Germinal center (tissue), 1 donor: Measurements from ENCODE around the gene THSD4.

Source experiments
- DNase-seq: peaks from one replicate; pipeline ENCODE4 v3.0.0; 2012; ENCODE audit warnings: mixed read lengths, low spot score

The THSD4 gene

DNA sequence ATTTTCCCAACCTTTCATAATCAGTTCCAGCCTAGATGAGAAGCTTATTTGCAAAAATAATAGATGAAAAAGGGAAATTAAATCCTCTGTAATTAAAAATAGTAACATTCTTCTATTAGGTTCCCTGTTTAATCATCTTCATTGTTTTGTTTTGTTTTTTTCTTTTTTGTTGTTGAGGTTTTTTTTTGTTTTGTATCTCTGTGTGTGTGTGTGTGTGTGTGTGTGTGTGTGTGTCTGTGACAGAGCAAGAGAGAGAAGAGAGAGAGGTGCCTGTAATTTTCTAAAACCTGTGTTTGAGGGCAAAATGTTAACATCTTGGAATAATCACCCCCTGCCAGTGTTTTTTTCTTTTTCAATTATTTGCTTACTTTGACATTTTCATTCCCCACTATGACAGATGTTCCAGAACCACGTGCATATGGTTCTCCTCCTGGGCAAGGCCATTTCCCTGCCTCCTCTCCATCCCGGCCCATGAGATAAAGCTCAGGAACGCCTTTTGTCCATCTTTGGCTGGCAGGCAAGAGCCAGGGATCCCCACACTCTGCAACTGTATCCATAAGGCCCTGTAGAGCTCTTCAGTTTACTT lies 573.3 kb downstream of the THSD4 start:
- no peak for DNase-seq

DNA sequence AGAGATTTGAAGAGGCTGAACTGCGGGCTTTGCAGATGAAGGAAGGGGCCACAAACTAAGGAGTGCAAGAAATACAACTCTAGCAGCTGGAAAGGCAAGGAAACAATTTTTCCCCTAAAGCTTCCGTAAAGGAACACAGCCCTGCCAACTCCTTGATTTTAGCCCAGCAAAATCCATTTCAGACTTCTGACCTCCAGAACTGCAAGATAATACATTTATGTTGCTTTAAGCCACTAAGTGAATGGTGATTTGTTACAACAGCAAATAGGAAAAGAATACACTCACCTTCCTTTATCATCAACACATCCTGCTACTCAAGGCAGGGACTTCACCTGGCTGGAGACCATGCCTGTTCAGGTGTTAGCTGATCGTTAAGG lies 575.8 kb downstream of the THSD4 start:
- no peak for DNase-seq

DNA sequence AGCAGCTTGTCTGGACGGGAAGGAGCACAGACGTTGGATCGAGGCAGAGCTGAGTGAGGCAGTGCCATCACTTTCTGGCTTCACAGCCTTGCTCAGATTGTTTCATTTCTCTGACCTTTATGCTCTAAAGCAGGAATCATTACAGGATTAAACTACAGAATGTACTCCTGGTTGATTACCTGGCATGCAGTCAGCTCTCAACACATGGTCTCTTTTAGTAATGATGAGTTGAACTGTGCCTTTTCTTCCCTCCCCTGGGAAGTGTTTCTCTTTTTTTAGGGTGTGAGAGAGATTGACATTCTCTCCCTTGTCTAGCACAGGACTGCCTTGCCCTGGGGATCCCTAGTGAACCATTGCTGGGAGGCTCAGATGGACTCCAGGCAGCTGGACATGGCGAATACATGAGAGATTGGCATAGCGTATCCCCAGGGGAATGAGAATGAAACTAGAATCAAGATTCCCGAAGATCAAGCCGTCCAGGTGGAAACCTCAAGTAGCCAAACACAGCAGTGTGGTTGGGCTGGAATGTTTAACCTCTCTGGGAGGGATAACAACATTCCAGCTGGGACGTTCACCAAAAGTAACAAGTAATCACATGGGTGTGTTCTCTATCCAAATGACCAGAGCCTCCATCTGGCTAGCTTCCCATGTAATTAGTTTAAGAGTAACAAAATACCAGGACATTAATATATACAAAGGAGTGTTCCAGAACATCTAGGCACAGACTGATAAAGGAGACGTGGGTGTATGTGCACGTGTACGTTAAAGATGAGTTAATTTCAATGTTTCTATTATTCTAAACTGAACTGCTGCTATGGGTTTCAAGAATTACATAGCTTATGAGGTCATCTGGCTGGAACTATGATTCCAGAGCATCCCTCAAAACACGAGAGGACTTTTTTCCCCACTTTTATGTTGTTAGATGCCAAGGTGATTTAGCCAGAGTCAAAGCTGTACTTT lies 576.5 kb downstream of the THSD4 start:
- DNase-seq = no peak

DNA sequence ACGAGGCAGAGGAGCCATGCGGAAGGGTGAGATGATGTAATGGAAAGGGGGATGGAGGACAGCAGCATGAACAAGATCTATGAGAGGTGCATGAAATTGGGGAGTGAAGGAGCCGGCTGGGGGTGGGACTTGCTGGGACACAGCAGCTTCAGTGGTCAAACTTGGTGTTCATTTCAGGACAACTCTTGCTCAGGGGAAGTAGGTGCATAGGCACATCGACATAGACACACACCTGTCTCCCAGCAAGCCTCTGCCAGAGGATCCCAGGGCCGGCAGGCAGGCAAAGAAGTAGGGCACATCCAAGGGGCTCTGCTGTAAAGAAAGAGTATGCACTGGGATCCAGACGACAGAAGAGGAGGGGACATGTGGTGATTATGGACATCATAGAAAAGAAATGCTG lies 582.0 kb downstream of the THSD4 start:
- DNase-seq = no peak

DNA sequence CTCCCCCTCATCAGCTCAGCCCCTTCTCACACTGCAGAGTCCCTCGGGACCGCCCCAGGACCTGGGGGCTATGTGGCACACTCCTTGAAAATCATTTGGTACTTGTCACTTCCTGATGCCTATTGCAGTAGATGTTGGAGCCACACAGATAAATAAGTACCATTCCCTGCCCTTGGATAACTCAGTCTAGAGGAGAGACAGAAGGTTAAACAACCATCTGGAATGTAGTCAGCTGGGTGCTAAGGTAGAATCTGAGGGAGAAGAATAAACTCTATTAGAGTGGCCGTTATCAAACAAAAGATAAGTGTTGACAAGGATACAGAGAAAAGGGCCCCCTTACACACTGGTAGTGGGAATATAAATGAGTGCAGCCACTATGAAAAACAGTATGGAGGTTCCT lies 582.8 kb downstream of the THSD4 start:
- no peak for DNase-seq

DNA sequence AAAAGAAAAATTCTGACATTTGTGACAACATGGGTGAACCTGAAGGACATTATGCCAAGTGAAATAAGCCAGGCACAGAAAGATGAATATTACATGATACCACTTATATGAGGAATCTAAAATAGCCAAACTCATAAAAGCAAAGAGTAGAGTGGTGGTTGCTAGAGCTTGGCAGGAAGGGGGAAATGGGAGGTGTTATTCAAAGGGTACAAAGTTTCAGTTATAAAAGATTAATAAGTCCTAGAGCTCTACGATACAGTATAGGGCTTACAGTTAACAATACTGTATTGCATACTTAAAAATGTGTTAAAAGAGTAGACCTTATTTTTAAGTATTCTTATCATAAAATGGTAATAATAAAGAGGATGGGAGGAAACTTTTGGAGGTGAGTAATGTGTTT lies 583.5 kb downstream of the THSD4 start:
- DNase-seq = no peak

DNA sequence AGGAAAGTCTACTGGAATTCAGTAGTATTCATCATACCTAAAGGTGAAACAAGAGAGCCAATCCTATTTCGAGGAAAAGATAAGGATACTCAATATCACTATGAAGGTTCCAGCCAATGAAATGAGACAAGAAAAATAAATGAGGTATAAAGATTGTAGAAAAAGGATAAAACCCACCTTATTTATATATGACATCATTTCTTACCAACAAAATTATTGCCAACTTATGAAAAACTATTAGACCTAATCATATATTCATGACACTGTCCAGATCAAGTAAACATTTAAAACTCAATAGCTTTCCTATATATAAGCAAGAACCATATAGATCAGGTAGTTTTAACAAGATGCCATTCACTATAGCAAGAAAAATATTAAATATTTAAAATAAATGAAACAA lies 584.7 kb downstream of the THSD4 start:
- no peak for DNase-seq

DNA sequence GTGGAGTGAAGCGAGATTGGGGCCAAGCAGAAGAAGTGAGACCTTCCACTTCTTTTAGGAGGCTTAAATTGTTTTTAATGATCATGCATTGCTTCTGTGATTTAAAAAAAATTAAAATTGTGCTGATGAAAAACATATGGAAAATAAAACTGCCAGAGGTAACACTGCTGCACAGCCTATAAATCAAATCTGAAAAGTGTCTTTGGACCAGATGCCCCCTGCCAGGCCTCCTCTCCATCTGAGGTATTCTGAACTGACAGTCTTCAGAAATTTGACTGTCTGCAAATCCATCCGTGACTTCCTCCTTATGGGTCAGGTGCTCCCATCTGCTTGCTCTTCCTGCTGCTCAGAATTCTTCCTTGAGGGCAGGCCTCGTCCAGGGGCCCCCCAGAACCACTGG lies 586.5 kb downstream of the THSD4 start:
- DNase-seq = no peak

DNA sequence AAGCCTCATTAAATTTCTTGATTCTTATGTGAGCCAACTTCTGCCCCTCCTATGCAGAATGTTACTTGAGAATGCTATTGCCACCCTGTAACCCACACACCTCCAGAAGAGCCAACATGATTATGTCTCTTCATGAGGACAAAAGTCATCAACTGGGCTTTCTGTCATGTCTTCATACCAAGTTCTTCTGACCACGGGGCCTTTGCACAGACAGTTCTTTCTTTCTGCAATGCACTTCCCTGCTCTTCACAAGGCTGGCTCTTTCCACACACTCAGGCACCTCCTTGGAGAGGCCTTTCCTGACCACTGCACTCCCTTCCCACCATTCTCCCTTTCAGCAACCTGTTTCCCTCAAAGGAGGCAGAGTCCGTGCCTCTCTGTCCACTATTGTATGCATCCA lies 587.2 kb downstream of the THSD4 start:
- no peak for DNase-seq

DNA sequence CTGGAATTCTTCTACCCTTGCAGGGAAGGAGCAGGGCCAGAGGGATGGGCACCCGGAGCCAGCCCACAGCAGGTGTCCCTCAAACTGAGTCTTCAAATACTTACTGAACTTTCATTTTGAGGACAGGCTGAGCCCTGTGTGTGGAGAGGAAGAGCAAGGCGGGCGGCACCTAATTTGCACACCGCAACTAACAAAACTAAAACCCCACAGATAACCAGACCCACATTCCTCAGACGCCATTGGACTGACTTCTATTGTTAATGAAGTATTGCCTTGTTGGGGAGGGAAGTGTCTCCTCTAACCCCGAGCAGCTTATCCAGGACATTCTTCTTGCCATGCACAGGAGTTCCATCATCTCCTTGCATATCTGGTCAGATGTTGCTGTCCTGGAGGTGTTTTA lies 589.9 kb downstream of the THSD4 start:
- DNase-seq = no peak

DNA sequence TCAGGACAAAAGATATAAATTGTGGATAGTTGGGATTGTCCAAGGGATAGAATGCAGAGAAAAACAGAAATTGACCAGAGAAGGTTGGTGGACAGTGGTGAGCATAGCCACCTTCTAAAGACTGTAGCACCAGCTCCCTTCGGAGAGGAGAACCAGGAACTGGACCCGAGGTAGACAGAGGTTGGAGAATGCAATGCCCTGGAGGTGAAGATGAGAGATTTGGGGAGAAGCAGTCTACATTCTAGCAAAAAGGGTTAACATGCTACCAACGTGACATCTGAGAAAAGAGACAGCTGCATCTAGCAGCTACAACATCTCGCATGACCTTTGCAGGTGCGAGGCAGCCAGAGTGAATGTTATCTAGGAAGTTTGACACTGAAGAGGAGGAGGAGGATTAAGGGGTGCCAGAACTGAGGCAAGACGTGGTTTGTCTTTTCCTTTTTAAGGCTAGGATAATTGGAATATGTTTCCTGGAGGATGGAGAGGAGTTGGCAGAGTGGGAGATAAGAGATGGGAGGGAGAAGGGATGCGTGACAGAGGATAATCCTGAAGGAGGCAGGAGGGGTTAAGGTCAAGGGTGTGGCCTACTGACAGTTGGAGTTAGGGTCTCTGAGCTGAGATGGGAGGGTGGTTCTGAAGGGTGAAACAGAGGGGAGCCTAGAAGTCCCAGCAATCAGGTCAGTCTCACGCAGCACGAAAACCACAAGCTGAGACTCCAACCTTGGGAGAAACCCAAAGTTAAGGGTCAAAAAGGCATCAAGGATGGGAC lies 591.4 kb downstream of the THSD4 start:
- no peak for DNase-seq

DNA sequence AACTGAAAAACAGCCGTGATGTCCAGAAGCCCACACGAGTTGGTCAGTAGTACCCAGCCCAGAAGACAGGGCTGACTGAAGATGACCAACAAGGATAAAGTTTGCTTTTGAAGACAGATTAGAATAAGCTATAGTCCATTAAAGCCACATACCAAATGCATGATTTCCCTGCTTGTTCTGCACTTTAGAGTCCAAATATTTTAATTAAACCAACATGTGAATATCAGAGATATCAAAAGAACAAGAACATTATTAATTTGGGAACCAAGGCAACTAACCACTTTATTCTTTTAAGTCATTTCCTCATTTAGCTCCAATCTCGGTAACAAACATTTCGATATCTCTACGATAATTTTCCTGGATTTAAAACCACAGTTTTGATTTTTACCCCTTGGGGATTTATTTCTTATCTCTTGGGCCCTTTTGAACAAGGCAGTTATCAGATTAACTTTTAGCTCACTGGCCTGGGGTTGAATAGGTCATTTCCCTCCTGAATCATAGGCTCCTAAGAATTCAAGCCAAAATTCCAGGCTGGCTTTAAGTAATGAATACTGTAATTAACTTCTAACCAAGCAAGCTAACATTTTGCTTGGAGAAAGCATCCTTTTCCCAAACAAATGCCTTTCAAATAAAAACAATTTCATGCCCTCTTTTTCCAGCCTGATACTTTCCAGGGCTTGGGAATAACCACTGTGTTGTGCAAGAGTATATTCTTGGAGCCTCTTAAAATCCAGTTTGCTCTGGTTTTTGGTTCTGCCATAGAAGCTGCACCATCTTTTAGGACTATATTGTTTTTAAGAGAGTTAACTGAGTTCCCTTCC lies 592.2 kb downstream of the THSD4 start:
- no peak for DNase-seq

DNA sequence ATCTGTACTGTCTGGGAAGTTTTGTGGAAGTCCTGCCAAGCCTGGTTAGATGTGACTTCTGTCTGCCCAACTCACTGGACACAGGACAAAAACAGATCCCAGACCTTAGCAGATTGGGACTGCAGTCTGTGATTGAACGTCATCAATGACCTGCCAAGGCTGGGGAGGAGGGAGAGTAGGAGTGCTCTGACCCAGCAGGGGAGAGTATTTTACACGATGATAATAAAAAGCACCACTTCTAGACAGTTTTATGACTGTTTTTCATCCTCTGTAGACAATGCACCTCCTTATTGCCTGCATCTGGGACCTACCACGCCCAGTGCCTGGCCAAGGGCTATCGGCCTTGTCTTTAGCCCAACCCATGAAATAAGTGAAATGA lies 592.8 kb downstream of the THSD4 start:
- DNase-seq = no peak

DNA sequence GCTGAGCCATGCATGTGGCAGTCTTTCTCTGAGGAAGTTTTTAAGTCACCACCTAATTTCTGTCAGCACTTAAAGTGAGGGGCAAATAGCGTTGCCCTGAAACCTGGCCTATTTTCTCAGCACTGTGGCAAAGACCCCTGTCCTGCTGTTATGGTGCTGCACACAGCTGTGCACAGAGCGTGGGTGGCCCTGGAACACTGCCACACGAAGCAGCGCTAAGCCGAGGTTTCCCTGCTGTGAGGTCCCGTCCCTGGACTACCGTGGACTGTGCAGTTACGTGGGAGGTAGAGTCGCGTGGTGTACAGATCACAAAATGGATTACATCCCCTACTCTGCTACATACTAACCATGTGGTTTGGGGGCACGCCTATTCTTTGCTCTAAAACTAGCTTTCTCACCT lies 593.5 kb downstream of the THSD4 start:
- DNase-seq = no peak

DNA sequence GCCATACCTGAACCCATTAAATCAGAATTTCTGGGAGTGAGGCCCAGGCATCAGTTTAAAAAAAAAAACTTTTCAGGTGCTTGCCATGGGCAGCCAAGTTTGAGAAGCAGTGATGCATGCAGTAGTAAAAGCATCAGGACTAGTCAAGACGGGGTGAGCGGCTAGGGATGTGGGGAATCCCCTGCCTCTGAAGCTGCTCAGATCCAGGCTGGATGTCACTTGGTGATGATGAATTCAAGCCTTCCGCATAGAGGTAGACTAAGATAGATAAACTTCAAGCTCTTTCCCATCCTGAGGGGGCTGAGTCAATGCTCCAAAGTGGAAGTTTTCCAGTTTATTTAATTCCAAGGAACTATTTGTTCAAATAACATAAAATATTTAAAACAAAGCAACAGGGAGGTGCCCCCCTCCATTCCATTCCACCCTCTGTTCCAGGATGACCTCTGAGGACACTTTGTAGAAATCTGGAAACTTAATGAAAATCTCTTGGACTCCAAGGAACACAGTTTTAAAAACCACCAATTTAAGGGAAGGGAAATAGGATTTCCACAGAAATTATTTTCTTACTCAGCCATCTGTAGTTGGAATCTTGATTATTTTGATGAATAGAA lies 594.6 kb downstream of the THSD4 start:
- DNase-seq = no peak

DNA sequence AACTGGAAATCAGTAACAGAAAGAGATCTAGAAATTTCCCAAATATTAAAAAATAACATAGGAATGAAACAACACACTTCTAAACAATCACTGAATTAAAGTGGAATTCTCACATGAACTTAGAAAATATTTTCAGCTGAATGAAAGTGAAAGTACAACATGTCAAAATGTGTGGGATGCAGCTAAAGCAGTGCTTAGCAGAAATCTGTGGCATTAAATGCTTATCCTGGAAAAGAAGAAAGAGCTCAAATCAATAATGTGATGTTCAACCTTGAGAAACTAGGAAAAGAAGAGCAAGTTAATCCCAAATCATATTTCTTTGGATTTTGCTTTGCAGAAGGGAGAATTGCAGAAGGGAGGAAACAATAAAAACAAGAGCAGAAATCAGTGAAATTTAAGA lies 596.9 kb downstream of the THSD4 start:
- DNase-seq = no peak

DNA sequence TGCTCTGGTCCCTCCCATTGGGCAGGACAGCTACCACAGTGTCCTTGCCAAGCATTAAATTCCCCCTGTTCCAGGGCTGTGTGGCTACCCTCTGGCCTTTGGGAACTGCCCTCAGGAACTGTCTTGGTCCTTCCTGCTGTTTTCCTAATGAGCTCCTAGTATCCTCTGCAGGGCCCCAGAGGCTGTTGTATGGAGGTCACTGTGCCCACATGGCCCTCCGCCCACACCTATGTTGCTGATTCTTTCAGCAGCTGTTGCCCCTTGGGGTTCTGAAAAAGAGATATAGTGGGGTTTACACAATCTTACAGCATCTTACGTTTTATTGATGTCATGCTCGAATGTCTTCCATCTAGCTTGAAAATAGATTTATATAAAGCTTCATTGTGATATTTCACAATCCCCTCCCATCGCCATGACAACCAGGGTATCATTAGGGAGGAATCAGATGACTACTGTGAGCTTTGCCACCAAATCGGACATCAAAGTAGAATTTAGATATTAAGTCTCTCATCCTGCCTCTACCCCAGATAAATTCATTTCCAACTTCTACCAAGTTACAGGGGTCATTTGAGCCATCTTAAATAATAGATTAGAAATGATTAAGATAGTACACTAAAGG lies 598.0 kb downstream of the THSD4 start:
- DNase-seq = no peak

DNA sequence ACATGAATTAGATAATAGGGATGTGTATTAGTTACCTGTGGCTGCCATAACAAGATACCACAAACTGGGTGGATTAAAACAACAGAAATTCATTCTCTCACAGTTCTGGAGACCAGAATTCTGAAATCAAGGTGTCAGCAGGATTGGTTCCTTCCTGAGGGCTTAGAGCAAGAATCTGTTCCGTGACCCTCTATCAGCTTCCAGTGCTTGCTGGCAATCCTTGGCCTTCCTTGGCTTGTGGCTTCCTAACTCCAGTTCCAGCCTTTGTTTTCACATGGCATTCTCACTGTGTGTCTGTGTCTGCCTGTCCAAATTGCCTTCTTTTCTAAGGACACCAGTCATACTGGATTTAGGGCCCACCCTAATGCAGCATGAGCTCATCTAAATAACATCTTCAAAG lies 600.6 kb downstream of the THSD4 start:
- DNase-seq = no peak

DNA sequence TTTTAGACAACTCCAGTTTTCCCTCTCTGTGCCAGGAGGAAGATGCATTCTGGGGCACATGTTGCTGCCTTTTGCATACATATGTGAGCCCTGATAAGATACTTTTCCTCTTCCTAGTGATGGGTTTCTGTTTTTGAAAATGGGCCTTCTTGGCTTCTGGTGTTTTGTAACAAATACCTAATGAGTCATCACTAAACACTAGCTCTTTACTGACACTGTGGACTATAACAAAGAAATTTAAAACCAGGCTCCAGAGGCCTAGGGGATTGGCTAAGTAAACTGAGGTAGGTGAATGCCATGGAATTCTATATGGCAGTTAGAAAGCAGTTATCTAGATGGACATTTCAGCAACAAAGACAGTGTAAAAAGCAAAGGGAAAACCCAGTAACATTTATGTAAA lies 601.7 kb downstream of the THSD4 start:
- DNase-seq = no peak

DNA sequence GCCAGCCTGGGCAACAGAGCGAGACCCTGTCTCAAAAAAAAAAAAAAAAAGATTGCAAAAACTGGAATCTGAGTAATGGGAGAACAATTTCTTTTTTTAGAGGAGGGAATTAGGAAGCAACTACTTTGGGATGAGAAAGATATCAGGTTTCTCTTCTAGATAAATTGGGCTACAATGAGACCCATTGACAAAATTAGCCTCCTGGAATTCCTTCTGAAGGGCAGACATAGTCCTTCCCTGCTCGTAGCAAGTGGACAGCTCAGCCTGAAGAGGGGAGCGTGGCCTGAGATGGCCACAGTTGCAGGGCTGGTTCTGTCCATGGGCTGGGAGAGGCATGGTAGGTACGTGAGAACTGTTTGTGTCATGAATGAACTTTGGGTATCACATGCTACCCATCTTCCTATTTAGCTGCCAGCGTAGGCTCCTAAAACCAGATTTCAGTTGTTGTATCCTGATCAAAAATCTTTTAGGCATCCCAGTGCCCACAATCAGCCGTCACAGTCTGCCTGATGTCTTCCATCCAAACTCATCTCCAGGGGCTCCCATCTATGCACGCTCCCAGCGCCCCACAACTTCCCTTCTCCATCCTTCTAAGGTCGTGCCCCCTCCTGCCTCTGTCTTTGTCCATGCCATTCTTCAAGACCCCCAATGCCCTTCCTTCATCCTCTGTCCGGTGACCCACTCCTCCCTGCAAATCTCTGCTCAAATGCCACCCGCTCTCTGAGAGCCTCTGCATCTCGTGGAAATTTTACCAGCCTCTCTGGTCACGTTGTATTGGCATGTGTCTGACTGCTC lies 603.0 kb downstream of the THSD4 start:
- DNase-seq = no peak
